Left ventricle myocardium inferior (tissue), 1 donor: ENCODE measurements around the gene WDR82. TPM values are rescaled to one million over a fixed set of nuclear protein-coding genes. Genes with fewer than 3 reads are reported as not detected.

ENCODE experiments used
- DNase-seq: peaks from one replicate; pipeline ENCODE4 v3.0.0-alpha.2; 2020
- H3K27ac ChIP-seq: fragments of 200-600 bp; replicated peaks from 2 replicates; pipeline ENCODE4 v1.8.0; 2021
- H3K27me3 ChIP-seq: fragments of 200-600 bp; 2 replicates; pipeline ENCODE4 v1.8.0; 2021; ENCODE audit warnings: low read depth
- H3K36me3 ChIP-seq: fragments of 200-600 bp; 2 replicates; pipeline ENCODE4 v1.8.0; 2021
- H3K4me1 ChIP-seq: fragments of 200-600 bp; 2 replicates; pipeline ENCODE4 v1.8.0; 2021
- H3K4me3 ChIP-seq: fragments of 200-600 bp; 2 replicates; pipeline ENCODE4 v1.8.0; 2021; ENCODE audit warnings: mild to moderate bottlenecking, moderate library complexity
- H3K9me3 ChIP-seq: fragments of 200-600 bp; replicated peaks from 2 replicates; pipeline ENCODE4 v1.8.0; 2021
- CTCF ChIP-seq: fragments of 200-600 bp; IDR thresholded peaks from 2 replicates; pipeline ENCODE4 v1.8.0; 2021; ENCODE audit warnings: antibody characterized with exemption, mild to moderate bottlenecking, borderline replicate concordance
- intact Hi-C: fragments of 100-400 bp; cut with micrococcal nuclease; formaldehyde crosslinking; loops from one replicate; pipeline ENCODE4 v1.11.0; 2022
- total RNA-seq: library from RNA; stranded (reverse); fragmentation: NEBNext Ultra II Directional; extraction: Animal tissue kit (Norgen Biotek cat#: 25700); gene quantifications from one replicate; pipeline ENCODE4 v1.2.1, GENCODE V29; 2021
- donor health status: DM: no; HTN: yes; CAD: no; lungs with severe emphysema.

Gene WDR82
- total RNA-seq, 1 donor from 2014 or later: 61.6 TPM

- peaks cover 35% of the 10 kb centered on the region for H3K4me1 ChIP-seq
- H3K27me3 ChIP-seq: no peaks in the 10 kb centered on the region
- TF ChIP-seq CTCF: no peak
- DNase-seq: no peak
- H3K36me3 ChIP-seq: peaks cover 59% of the 10 kb centered on the region
- H3K27ac ChIP-seq: no peak overlapping the region
- intact Hi-C loops: no loop called here
- H3K9me3 ChIP-seq: no peaks in the 10 kb centered on the region
- no peak overlapping the region for H3K4me3 ChIP-seq
These were observed 48.0 kb downstream of the WDR82 start for GRCh38 chr3:52230461-52230860.

- Histone ChIP-seq H3K27ac (no peak overlapping the region), H3K4me1 (peaks cover 27% of the 10 kb centered on the region), H3K36me3 (peaks cover 59% of the 10 kb centered on the region), H3K27me3 (no peaks in the 10 kb centered on the region), H3K9me3 (no peaks in the 10 kb centered on the region), H3K4me3 (no peak overlapping the region)
- TF ChIP-seq CTCF: no peak
- DNase-seq: no peak
- intact Hi-C loops: loop anchor here (5.0 kb wide), 1 partner anchor 113 kb away; no protein-coding TSS in a partner anchor
These were observed 48.8 kb downstream of the WDR82 start for GRCh38 chr3:52229656-52230055.

GRCh38 chr3:52228751-52229291 lies 49.6 kb downstream of the WDR82 start:
- Histone ChIP-seq H3K9me3 (no peaks in the 10 kb centered on the region), H3K4me1 (peaks cover 24% of the 10 kb centered on the region), H3K27ac (no peak overlapping the region), H3K4me3 (no peak overlapping the region), H3K36me3 (peaks cover 59% of the 10 kb centered on the region), H3K27me3 (no peaks in the 10 kb centered on the region)
- no peak for DNase-seq
- no peak for TF ChIP-seq CTCF
- intact Hi-C loops: loop anchor here (5.0 kb wide), 1 partner anchor 113 kb away; no protein-coding TSS in a partner anchor

- Histone ChIP-seq H3K36me3 (peaks cover 57% of the 10 kb centered on the region), H3K4me1 (peaks cover 21% of the 10 kb centered on the region), H3K27ac (no peak overlapping the region), H3K4me3 (no peak overlapping the region), H3K27me3 (no peaks in the 10 kb centered on the region), H3K9me3 (no peaks in the 10 kb centered on the region)
- no peak for TF ChIP-seq CTCF
- intact Hi-C loops: loop anchor here (5.0 kb wide), 1 partner anchor 114 kb away; no protein-coding TSS in a partner anchor
- no peak for DNase-seq
These were observed 50.2 kb downstream of the WDR82 start for GRCh38 chr3:52228266-52228665.

- Histone ChIP-seq H3K36me3 (peaks cover 53% of the 10 kb centered on the region), H3K4me3 (no peak overlapping the region), H3K4me1 (peaks cover 16% of the 10 kb centered on the region), H3K9me3 (no peaks in the 10 kb centered on the region), H3K27ac (no peak overlapping the region), H3K27me3 (no peaks in the 10 kb centered on the region)
- no peak for TF ChIP-seq CTCF
- intact Hi-C loops: loop anchor here (5.0 kb wide), 1 partner anchor 115 kb away; no protein-coding TSS in a partner anchor
- DNase-seq: no peak
These were observed 50.7 kb downstream of the WDR82 start for GRCh38 chr3:52227766-52228165.
